GM15510 (cell line): ENCODE results near the gene TSPAN1.

Experiments
- POLR2A ChIP-seq: IDR thresholded peaks from 3 replicates; pipeline ENCODE4 v1.6.1; 2011; ENCODE audit warnings: borderline replicate concordance; ENCODE audit not compliant: insufficient read length; ENCODE audit errors: extremely low read depth

The TSPAN1 gene

GRCh38 chr1:46191033-46191701 is 16.3 kb downstream of the TSPAN1 start:
- TF ChIP-seq POLR2A: no peak

GRCh38 chr1:46192171-46192570 is 17.3 kb downstream of the TSPAN1 start:
- TF ChIP-seq POLR2A: no peak

GRCh38 chr1:46193285-46193684 is 18.4 kb downstream of the TSPAN1 start:
- TF ChIP-seq POLR2A: no peak

- TF ChIP-seq POLR2A: no peak
Measured at GRCh38 chr1:46193984-46194570, 19.2 kb downstream of the TSPAN1 start.

- no peak for TF ChIP-seq POLR2A
Measured at GRCh38 chr1:46194641-46195193, 19.8 kb downstream of the TSPAN1 start.

GRCh38 chr1:46196609-46197008 is 21.7 kb downstream of the TSPAN1 start:
- no peak for TF ChIP-seq POLR2A

GRCh38 chr1:46197560-46197963 is 22.7 kb downstream of the TSPAN1 start:
- TF ChIP-seq POLR2A: no peak

- peak; percentile 79 for TF ChIP-seq POLR2A
Measured at GRCh38 chr1:46197964-46198811, 23.3 kb downstream of the TSPAN1 start, which contains the start of gene POMGNT1. TSS of gene POMGNT1 (minus strand) at chr1:46198434. CDS start at chr1:46197821, 613 bp downstream.

- no peak for TF ChIP-seq POLR2A
Measured at GRCh38 chr1:46199233-46199749, 24.4 kb downstream of the TSPAN1 start.

GRCh38 chr1:46203738-46204405 is 29.0 kb downstream of the TSPAN1 start:
- TF ChIP-seq POLR2A: no peak

- no peak for TF ChIP-seq POLR2A
Measured at GRCh38 chr1:46204406-46204742, 29.5 kb downstream of the TSPAN1 start.

- no peak for TF ChIP-seq POLR2A
Measured at GRCh38 chr1:46205141-46205540, 30.3 kb downstream of the TSPAN1 start.

GRCh38 chr1:46205791-46206190 is 30.9 kb downstream of the TSPAN1 start:
- no peak for TF ChIP-seq POLR2A

GRCh38 chr1:46206399-46206798 is 31.5 kb downstream of the TSPAN1 start:
- TF ChIP-seq POLR2A: no peak
